Sigmoid colon (tissue), 7 donors: ENCODE results near the gene CYBRD1. TPM values are rescaled to one million over a fixed set of nuclear protein-coding genes. Genes with fewer than 3 reads are reported as not detected.

Experiments
- DNase-seq: peaks from one replicate; pipeline ENCODE4 v3.0.0-alpha.2; 2019
- H3K27ac ChIP-seq, 4 donors: fragments of 200-600 bp; sonication (generic); one replicate each; pipeline ENCODE4 v1.5.1; 2016 to 2019; ENCODE audit warnings: mild to moderate bottlenecking in 1 of 4
- H3K27me3 ChIP-seq, 3 donors: fragments of 200-600 bp; sonication (generic); one replicate each; pipeline ENCODE4 v1.5.1; 2019; ENCODE audit warnings: mild to moderate bottlenecking in 1 of 3
- H3K36me3 ChIP-seq, 4 donors: fragments of 200-600 bp; sonication (generic); one replicate each; pipeline ENCODE4 v1.5.1; 2016 to 2019
- H3K4me1 ChIP-seq, 4 donors: fragments of 200-600 bp; sonication (generic); one replicate each; pipeline ENCODE4 v1.5.1; 2017 to 2019
- H3K4me3 ChIP-seq, 4 donors: fragments of 200-600 bp; sonication (generic); one replicate each; pipeline ENCODE4 v1.5.1; 2017 to 2019; ENCODE audit warnings: mild to moderate bottlenecking in 2 of 4, moderate library complexity in 1 of 4
- H3K9me3 ChIP-seq, 4 donors: fragments of 200-600 bp in 3 of 4; sonication (generic) in 3 of 4; one replicate each; pipeline versions ENCODE4 v1.5.1 to v1.6.1; 2013 to 2019
- CTCF ChIP-seq, 4 experiments: fragments of 450-650 bp in 3 of 4; fragments of 200-600 bp in 1 of 4; IDR thresholded peaks; one replicate each; pipeline ENCODE4 v1.5.1; 2016 to 2019; ENCODE audit warnings: antibody characterized with exemption in 4 of 4, mild to moderate bottlenecking in 3 of 4, moderate library complexity in 2 of 4
- EP300 ChIP-seq, 4 donors: sonication (generic); formaldehyde crosslinking; IDR thresholded peaks; one replicate each; pipeline ENCODE4 v1.6.1; 2017; ENCODE audit warnings: antibody characterized with exemption in 4 of 4
- POLR2A ChIP-seq, 2 donors: fragments of 450-650 bp; IDR thresholded peaks; one replicate each; pipeline ENCODE4 v1.6.1; 2016; ENCODE audit warnings: antibody characterized with exemption in 2 of 2, mild to moderate bottlenecking in 2 of 2, moderate library complexity in 2 of 2
- POLR2AphosphoS5 ChIP-seq, 4 donors: sonication (generic); formaldehyde crosslinking; IDR thresholded peaks; one replicate each; pipeline ENCODE4 v1.6.1; 2017; ENCODE audit warnings: antibody characterized with exemption in 4 of 4
- WGBS, 2 donors: extraction: QIAGEN DNeasy Blood & Tissue Kit; methylation state at CpG; one replicate each; pipeline ENCODE4 v1.1.7; 2013; 5-methylcytosine and 5-hydroxymethylcytosine counted together
- intact Hi-C: fragments of 100-400 bp; cut with DNase I; formaldehyde crosslinking; loops from one replicate; pipeline ENCODE4 v1.15.1; 2023
- polyA plus RNA-seq, 3 donors: library from polyadenylated mRNA; stranded (reverse); fragments of 200-250 nt; gene quantifications; one replicate each; pipeline ENCODE4 v1.2.3, GENCODE V29; 2013
- total RNA-seq, 4 donors: library from RNA; depleted of rRNA; stranded (reverse); fragments of >200 nt; gene quantifications; one replicate each; pipeline ENCODE4 v1.1.0, GENCODE V29; 2016
- donor health status: healthy with polysubstance abuse.
- donor health status: Bipolar disorder and iron deficiency.
- donor health status: healthy.

Gene CYBRD1
- total and polyA plus RNA-seq, 7 donors, result 7.6 to 250 (median 119) TPM

- no peaks in the 10 kb centered on the region for H3K9me3 ChIP-seq
- H3K36me3 ChIP-seq, result no peaks in the 10 kb centered on the region
- no peaks in the 10 kb centered on the region for H3K4me1 ChIP-seq
- H3K27me3 ChIP-seq, result peaks cover 0 to 30% (median 3%) of the 10 kb centered on the region in 3 donors
- TF ChIP-seq CTCF (IDR thresholded peaks at IDR 0.05) (peak; percentile 77 to 98 (median 90)), POLR2AphosphoS5 (IDR thresholded peaks at IDR 0.05) (no peak)
- 25 to 29% methylated on average over 21 of the region's 21 CpGs for WGBS, 2 donors
- intact Hi-C loops, result loop anchor here (5.0 to 10.0 kb wide), 3 partner anchors 111 to 893 kb away; partner anchors contain the start of gene DYNC1I2
- H3K4me3 ChIP-seq, result no peak overlapping the region
- peak; percentile 88 for DNase-seq
- H3K27ac ChIP-seq, result no peak overlapping the region
These were observed 52.0 kb downstream of the CYBRD1 start for GRCh38 chr2:171574149-171574795.

DNA sequence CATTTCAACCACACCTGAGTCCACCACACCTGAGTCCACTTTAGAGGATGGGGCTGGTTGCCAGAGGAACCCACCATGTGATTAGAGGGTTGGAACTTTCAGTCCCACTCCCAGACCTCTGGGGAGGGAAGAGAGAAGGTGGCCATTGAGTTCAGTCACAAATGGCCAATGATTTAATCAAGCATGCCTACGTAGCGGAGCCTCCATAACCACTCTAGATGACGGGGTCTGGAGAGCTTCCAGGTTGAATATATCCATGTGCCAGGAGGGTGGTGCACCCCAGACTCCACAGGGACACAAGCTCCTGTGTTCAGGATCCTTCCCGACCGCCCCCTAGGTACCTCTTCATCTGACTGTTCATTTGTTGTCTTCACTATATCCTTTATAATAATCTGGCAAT lies 53.3 kb downstream of the CYBRD1 start:
- no peak for DNase-seq
- H3K9me3 ChIP-seq, result no peaks in the 10 kb centered on the region
- no peak overlapping the region for H3K4me3 ChIP-seq
- TF ChIP-seq CTCF (IDR thresholded peaks at IDR 0.05), result no peak
- TF ChIP-seq POLR2A (IDR thresholded peaks at IDR 0.05), result no peak
- TF ChIP-seq EP300 (IDR thresholded peaks at IDR 0.05), result no peak
- no peak for TF ChIP-seq POLR2AphosphoS5 (IDR thresholded peaks at IDR 0.05)
- H3K27ac ChIP-seq, result no peak overlapping the region
- peaks cover 0 to 40% (median 3%) of the 10 kb centered on the region in 3 donors for H3K27me3 ChIP-seq
- no peaks in the 10 kb centered on the region for H3K36me3 ChIP-seq
- 73 to 80% methylated on average over 5 of the region's 5 CpGs for WGBS, 2 donors
- no peaks in the 10 kb centered on the region for H3K4me1 ChIP-seq
- intact Hi-C loops, result loop anchor here (10.0 kb wide), 1 partner anchor 109 kb away; the partner anchor contains the start of gene DYNC1I2

DNA sequence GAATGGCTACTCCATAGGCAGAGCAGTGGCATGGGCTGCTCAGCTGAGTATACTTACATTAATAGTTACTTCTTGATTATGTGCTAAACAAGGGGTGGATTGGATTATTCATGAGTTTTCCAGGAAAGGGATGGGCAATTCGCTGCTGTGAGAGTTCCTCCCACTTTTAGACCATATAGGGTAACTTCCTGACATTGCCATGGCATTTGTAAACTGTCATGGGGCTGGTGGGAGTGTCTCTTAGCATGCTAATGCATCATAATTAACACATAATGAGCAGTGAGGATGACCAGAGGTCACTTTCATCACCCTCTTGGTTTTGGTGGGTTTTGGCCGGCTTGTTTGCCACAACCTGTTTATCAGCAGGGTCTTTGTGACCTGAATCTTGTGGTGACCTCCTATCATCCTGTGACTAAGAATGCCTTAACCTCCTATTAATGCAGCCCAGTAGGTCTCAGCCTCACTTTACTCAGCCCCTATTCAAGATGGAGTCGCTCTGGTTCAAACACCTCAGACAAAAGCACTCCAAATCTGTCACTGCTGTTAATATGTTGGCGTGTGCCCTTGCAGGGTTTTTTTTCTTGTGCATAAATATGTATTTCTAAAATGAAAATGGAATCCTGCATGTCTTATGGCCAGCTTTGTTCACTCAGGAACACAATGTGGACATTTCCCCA lies 56.0 kb downstream of the CYBRD1 start:
- TF ChIP-seq POLR2AphosphoS5 (IDR thresholded peaks at IDR 0.05) (no peak), POLR2A (IDR thresholded peaks at IDR 0.05) (no peak), EP300 (IDR thresholded peaks at IDR 0.05) (no peak), CTCF (IDR thresholded peaks at IDR 0.05) (no peak)
- Histone ChIP-seq H3K27me3 (peaks cover 0 to 54% (median 3%) of the 10 kb centered on the region in 3 donors), H3K27ac (no peak overlapping the region), H3K4me1 (peaks cover 0 to 15% (median 8%) of the 10 kb centered on the region in 4 donors), H3K4me3 (no peak overlapping the region), H3K36me3 (no peaks in the 10 kb centered on the region), H3K9me3 (no peaks in the 10 kb centered on the region)
- 84 to 89% methylated on average over 4 of the region's 4 CpGs for WGBS, 2 donors
- DNase-seq, result no peak
- intact Hi-C loops, result loop anchor here (10.0 kb wide), 1 partner anchor 107 kb away; the partner anchor contains the start of gene DYNC1I2

DNA sequence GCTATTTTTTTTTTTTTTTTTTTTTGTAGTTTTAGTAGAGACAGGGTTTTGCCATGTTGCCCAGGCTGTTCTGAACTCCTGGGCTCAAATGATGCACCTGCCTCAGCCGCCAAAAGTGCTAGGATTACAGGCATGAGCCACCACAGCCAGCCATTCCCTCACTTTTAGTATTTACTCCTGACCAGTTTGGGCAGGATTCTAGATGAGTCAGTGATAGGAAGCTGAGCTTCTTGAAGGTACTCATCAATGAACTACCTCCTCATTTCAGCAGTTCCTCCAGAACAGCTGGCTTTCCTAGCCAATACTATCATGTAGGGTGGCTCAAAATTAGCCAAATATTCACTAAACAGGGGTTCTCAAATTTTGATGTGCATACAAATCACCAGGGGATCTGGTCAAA lies 57.2 kb downstream of the CYBRD1 start:
- H3K36me3 ChIP-seq, result no peaks in the 10 kb centered on the region
- H3K9me3 ChIP-seq, result no peaks in the 10 kb centered on the region
- WGBS, 2 donors, result 71 to 95% methylated on average over 1 of the region's 1 CpG
- intact Hi-C loops, result loop anchor here (10.0 kb wide), 1 partner anchor 105 kb away; the partner anchor contains the start of gene DYNC1I2
- H3K4me3 ChIP-seq, result no peak overlapping the region
- H3K27ac ChIP-seq, result no peak overlapping the region
- peaks cover 0 to 15% (median 10%) of the 10 kb centered on the region in 4 donors for H3K4me1 ChIP-seq
- no peak for DNase-seq
- H3K27me3 ChIP-seq, result peaks cover 0 to 54% (median 3%) of the 10 kb centered on the region in 3 donors
- TF ChIP-seq CTCF (IDR thresholded peaks at IDR 0.05) (no peak), POLR2A (IDR thresholded peaks at IDR 0.05) (no peak), POLR2AphosphoS5 (IDR thresholded peaks at IDR 0.05) (no peak), EP300 (IDR thresholded peaks at IDR 0.05) (no peak)
